ENCODE data around the gene TMEM164.

DNA sequence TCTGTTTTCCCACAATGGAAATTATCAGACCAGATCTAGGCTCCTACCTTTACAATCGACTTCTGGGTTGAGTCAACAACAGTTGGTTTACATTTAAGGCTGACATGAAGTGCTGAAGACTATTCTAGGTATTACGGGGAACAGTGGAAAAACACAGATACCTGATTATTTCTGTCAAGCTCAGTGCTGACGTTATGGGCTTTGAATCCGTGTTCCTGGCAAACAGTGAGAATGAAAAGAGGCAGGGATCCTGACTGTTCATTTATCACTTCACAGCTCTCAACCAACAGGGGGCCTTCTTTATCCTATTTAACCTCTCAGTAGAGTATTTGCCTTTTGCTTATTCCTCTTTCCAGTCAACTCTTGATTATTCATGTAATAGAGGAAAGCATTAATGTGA lies 43.1 kb downstream of the TMEM164 start:
- TF ChIP-seq, protein P1, sequence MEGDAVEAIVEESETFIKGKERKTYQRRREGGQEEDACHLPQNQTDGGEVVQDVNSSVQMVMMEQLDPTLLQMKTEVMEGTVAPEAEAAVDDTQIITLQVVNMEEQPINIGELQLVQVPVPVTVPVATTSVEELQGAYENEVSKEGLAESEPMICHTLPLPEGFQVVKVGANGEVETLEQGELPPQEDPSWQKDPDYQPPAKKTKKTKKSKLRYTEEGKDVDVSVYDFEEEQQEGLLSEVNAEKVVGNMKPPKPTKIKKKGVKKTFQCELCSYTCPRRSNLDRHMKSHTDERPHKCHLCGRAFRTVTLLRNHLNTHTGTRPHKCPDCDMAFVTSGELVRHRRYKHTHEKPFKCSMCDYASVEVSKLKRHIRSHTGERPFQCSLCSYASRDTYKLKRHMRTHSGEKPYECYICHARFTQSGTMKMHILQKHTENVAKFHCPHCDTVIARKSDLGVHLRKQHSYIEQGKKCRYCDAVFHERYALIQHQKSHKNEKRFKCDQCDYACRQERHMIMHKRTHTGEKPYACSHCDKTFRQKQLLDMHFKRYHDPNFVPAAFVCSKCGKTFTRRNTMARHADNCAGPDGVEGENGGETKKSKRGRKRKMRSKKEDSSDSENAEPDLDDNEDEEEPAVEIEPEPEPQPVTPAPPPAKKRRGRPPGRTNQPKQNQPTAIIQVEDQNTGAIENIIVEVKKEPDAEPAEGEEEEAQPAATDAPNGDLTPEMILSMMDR (IDR thresholded peaks at IDR 0.05; ENCODE audit: insufficient read depth, low read length): no peak
- TF ChIP-seq POLR2AphosphoS5 (IDR thresholded peaks at IDR 0.05; ENCODE audit: low read depth) (no peak), GABPA (IDR thresholded peaks at IDR 0.05; ENCODE audit: low read depth) (no peak)
- TF ChIP-seq, protein P2, sequence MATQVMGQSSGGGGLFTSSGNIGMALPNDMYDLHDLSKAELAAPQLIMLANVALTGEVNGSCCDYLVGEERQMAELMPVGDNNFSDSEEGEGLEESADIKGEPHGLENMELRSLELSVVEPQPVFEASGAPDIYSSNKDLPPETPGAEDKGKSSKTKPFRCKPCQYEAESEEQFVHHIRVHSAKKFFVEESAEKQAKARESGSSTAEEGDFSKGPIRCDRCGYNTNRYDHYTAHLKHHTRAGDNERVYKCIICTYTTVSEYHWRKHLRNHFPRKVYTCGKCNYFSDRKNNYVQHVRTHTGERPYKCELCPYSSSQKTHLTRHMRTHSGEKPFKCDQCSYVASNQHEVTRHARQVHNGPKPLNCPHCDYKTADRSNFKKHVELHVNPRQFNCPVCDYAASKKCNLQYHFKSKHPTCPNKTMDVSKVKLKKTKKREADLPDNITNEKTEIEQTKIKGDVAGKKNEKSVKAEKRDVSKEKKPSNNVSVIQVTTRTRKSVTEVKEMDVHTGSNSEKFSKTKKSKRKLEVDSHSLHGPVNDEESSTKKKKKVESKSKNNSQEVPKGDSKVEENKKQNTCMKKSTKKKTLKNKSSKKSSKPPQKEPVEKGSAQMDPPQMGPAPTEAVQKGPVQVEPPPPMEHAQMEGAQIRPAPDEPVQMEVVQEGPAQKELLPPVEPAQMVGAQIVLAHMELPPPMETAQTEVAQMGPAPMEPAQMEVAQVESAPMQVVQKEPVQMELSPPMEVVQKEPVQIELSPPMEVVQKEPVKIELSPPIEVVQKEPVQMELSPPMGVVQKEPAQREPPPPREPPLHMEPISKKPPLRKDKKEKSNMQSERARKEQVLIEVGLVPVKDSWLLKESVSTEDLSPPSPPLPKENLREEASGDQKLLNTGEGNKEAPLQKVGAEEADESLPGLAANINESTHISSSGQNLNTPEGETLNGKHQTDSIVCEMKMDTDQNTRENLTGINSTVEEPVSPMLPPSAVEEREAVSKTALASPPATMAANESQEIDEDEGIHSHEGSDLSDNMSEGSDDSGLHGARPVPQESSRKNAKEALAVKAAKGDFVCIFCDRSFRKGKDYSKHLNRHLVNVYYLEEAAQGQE (IDR thresholded peaks at IDR 0.05; ENCODE audit: insufficient replicate concordance, low read depth): no peak
